ENCODE results near the gene BRPF3.
"Not testable (repeated sequence)": the region's sequence is repeated elsewhere in the genome, so short reads cannot be mapped to it uniquely, and the experiment has no call there.

The BRPF3 gene

DNA sequence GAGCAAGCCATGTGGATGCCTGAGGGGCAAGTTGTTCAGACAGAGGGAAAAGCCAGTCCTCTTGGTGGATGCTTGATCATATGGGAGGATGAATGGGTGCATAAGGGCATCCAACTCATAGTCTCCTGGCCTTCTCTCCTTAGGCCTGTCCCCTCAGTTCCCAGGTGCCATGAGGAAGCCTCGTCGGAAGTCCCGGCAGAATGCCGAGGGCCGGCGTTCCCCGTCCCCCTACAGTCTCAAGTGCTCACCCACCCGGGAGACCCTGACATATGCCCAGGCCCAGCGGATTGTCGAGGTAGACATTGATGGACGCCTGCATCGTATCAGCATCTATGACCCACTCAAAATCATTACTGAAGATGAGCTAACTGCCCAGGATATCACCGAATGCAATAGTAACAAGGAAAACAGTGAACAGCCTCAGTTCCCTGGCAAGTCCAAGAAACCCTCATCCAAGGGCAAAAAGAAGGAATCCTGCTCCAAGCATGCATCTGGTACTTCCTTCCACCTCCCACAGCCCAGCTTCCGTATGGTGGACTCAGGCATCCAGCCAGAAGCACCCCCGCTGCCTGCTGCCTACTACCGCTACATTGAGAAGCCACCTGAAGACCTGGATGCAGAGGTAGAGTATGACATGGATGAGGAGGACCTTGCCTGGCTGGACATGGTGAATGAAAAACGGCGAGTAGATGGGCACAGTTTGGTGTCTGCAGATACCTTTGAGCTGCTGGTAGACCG, 3.8 kb downstream of the BRPF3 start:
- no peak for DNase-seq (ENCODE audit: low read depth in 2 of 3, low spot score in 2 of 3)

DNA sequence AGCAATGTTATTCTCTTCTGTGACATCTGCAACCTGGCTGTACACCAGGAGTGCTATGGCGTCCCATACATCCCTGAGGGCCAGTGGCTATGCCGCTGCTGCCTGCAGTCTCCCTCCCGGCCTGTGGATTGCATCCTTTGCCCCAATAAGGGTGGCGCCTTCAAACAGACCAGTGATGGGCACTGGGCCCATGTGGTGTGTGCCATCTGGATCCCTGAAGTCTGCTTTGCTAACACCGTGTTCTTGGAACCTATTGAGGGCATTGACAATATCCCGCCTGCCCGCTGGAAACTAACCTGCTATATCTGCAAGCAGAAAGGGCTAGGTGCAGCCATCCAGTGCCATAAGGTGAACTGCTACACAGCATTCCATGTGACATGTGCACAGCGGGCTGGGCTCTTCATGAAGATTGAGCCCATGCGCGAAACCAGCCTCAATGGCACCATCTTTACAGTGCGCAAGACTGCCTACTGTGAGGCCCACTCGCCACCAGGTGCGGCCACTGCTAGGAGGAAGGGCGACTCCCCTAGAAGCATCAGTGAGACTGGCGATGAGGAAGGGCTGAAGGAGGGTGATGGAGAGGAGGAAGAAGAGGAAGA, 4.6 kb downstream of the BRPF3 start:
- DNase-seq (ENCODE audit: low read depth in 2 of 3, low spot score in 2 of 3): no peak

DNA sequence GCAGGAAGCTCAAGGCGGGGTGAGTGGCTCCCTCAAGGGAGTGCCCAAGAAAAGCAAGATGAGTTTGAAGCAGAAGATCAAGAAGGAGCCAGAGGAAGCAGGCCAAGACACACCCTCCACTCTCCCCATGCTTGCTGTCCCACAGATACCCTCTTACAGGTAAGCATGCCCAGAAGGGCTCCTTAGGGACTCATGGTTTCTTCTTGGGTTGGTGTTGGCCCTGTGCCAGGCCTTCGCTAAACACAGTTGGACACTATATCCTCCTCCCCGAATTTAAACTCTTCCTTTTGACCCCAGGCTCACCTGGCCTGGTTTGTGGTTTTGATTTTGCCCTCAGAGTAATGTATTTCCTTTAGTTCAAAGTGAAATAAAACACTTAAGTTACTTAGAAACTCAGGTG, 5.1 kb downstream of the BRPF3 start:
- DNase-seq (ENCODE audit: low read depth in 2 of 3, low spot score in 2 of 3): no peak

DNA sequence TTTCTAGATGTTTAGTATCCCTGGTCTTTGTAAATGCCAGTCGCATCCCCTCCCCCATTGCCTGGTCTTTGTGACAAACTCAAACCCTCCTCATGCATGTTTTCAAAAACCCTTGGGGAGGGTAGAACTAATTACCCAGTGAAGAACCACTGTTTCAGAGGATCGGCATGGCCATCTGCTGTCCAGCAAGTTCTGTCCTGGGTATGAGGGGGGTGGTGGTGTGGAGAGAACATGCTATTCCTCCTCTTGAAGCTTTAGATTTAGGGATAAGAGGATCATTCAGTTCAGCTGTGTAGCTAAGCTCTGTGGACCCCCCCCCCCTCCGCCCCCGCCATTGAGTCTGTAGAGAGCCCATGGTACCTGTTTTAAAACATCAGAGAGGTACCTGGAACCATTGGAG, 5.6 kb downstream of the BRPF3 start:
- no peak for DNase-seq (ENCODE audit: low read depth in 2 of 3, low spot score in 2 of 3)

DNA sequence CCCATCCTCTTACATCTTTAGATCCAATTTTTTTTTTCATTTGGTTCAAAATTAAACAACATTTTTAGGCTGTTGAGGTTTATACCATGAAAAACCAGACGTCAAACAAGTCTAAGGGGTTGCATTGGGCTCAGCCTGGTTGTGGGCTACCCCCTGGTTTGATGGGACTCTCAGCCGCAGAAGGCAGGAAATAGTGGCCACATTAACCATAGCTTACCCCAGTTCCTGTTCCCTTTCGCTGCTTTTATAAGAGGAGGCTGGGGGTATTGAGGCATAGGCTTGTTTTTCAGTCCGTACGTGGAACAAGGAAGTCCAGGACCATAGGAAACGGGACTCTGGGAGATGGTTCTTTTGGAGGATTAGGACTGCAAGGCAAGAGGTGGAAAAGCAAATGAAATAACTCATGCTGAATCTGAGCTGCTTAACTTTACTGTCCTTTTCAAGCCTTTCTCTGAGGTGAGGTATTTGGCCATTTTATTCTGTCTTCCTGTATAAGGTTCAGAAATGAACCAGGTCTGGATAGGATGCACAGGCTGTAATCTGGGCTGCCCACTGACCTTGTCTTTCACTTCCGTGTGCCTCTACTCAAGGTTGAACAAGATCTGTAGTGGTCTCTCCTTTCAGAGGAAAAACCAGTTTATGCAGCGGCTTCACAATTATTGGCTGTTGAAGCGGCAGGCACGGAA, 7.7 kb downstream of the BRPF3 start:
- DNase-seq (ENCODE audit: low read depth in 2 of 3, low spot score in 2 of 3): no peak

DNA sequence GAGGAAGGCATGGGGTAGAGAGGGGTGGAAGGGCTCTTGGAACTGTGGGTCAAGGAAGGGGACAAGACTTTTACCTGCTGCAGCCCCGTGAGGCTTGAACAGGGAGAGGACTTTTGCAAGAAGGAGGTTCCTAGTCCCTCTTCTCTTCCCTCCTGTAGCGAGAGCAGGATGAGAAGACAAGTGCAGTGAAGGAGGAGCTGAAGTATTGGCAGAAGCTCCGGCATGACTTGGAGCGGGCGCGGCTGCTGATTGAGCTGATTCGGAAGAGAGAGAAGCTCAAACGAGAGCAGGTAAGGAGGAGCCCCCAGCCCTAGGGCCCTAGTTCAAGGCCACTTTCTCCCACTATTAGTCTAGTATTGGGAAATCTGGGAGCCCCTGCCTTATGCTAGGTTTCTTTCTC, 10.6 kb downstream of the BRPF3 start:
- no peak for DNase-seq (ENCODE audit: low read depth in 2 of 3, low spot score in 2 of 3)

DNA sequence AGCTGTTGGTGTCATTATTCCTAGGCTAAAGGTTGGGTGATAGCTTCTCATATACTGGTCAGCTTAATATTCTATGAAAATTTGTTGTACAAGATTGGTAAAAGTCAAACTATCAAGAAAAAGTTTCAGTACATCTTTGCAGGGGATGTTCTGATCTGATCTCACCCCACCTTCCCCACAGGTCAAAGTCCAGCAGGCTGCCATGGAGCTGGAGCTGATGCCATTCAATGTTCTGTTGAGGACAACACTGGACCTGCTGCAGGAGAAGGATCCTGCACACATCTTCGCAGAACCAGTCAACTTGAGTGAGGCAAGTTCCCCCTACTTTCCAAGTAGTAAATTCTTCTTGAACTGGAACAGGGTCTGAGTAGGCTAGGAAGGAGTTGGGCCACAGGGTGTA, 13.1 kb downstream of the BRPF3 start:
- DNase-seq (ENCODE audit: low read depth in 2 of 3, low spot score in 2 of 3): no peak

DNA sequence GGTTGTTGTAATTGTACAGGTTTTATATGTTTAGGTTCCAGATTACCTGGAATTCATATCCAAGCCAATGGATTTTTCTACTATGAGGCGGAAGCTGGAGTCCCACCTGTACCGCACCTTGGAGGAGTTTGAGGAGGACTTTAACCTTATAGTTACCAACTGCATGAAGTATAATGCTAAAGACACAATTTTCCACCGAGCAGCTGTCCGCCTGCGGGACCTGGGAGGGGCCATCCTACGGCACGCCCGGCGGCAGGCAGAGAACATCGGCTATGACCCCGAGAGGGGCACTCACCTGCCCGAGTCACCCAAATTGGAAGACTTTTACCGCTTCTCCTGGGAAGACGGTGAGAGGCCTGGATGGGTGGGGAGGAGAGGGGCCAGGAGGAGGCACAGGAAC, 13.6 kb downstream of the BRPF3 start:
- DNase-seq (ENCODE audit: low read depth in 2 of 3, low spot score in 2 of 3): no peak

DNA sequence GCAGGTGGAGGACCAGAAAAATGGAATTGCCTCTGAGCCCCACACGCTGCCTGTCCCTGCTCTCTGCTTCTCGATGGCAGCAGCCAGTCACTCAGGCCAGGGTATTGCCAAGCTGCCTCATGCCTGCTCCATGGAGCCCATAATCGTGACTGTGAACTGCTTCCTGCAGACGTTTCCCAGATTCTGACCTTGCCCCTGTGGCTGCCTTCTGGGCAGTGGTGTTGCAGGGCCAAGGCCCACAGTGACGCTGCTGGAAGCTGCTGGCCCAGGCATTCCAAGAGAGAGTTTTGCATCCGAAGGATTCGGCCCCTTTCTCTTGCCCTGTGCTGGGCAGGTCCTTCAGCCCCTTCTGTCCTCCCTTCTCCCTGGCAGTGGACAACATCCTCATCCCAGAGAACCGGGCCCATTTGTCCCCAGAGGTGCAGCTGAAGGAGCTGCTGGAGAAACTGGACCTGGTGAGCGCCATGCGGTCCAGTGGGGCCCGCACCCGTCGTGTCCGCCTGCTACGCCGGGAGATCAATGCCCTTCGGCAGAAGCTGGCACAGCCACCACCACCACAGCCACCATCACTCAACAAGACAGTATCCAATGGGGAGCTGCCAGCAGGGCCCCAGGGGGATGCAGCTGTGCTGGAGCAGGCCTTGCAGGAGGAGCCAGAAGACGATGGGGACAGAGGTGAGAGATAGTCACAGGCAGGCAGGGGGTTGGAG, 14.5 kb downstream of the BRPF3 start:
- no peak for DNase-seq (ENCODE audit: low read depth in 2 of 3, low spot score in 2 of 3)

DNA sequence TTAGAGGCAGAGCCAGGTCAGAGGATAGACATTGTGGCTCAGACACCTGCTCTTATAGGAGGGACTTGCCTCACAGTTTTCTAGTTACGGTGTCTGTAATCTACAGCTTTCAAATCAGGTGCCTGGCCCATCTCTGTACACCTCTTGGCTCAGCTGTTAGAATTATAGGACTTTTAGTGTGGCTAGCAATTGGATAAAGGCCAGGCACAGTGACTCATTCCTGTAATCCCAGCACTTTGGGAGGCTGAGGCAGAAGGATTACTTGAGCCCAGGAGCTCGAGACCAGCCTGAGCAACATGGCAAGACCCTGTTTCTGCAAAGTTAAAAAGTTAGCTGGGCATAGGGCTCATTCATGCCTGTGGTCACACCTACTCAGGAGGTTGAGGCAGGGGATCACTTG, 20.0 kb downstream of the BRPF3 start:
- DNase-seq (ENCODE audit: low read depth in 2 of 3, low spot score in 2 of 3): no peak

DNA sequence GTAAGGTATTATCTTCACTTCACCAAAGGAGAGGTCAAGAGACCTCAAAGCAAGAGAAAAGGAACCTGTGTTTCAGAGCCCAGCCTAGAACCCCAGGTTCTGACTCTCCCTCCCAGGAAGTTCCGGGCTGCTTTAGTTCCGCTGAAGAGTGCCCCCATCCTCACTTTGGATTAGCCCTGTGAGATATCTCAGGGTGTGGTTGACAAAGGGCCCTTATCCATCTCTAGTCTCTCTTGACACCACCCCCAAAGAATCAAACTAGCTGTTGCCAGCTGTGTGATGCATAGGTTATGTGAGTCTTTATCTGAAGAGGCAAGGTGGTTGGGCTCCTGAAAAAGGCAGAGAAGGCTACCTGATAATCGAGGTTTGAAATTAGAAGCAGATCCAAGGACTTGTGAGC, 20.6 kb downstream of the BRPF3 start:
- DNase-seq (ENCODE audit: low read depth in 2 of 3, low spot score in 2 of 3): no peak

DNA sequence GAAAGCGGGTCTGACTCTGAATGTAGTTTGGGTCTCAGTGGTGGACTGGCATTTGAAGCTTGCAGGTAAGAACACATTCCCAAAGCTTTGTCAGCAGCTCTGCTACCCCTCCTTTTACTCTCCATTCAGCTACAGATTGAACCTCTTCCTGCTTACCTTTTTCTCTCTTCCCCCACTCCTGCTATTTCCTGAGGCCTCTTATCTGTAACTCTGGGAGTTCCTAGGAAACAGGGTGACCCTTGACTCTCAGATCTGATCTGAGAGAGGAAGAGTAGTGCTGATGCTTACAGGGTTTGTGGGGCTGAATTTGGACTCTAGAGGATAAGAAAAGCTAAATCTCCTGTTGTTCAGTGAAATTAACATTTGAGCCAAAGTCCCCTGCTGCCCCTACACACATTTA, 21.4 kb downstream of the BRPF3 start:
- DNase-seq (ENCODE audit: low read depth in 2 of 3, low spot score in 2 of 3): no peak

DNA sequence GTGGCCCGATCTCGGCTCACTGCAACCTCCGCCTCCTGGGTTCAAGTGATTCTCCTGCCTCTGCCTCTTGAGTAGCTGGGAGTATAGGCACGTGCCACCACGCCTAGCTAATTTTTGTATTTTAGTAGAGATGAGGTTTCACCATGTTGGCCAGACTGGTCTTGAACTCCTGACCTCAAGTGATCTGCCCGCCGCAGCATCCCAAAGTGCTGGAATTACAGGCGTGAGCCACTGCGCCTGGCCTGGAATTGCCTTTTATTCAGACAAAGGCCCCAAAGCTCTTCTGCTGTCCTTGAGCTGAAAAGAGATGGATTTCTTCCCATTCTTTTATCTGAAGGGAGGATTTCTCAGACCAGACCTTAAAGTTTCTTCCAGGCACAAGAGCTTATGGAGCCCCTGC, 22.0 kb downstream of the BRPF3 start:
- not testable (repeated sequence) for DNase-seq (ENCODE audit: low read depth in 2 of 3, low spot score in 2 of 3)

DNA sequence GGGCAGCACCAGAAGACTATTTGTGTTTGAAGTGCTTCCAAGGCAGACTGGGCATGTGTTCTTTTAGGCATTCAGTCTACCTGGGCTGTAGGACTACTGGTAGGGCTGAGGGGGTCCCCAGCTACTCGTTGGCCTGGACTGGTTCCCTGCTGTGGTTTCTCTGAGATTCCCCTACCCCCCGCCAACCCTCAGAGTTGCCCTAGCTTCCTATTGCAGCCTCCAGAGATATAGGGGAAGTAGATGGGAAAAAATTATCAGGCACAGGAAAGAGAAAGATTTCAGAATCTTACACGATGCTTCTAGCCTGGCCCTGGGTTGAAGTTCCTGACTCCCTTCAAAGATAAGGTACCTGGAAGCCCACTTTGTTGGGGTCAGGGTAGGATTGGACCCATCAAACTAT, 22.5 kb downstream of the BRPF3 start:
- no peak for DNase-seq (ENCODE audit: low read depth in 2 of 3, low spot score in 2 of 3)

DNA sequence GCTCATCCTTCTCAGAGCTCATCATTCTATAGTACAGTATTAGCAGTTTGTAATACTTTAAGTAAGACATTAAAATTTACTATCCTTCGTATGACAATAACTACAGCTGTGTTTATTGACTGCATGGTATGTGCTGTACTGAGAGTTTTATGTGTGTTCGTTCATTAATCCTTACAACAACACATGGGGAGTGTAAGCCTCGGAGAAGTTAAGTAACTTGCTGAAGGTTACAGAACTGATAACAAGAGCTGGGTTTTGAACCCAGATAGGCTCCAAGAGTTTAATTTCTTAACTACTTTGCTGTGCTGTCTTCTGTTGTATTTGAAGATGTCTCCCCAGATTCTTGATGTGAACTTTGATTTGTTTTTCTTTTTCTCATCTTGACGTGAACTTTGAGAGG, 23.7 kb downstream of the BRPF3 start:
- DNase-seq (ENCODE audit: low read depth in 2 of 3, low spot score in 2 of 3): no peak

DNA sequence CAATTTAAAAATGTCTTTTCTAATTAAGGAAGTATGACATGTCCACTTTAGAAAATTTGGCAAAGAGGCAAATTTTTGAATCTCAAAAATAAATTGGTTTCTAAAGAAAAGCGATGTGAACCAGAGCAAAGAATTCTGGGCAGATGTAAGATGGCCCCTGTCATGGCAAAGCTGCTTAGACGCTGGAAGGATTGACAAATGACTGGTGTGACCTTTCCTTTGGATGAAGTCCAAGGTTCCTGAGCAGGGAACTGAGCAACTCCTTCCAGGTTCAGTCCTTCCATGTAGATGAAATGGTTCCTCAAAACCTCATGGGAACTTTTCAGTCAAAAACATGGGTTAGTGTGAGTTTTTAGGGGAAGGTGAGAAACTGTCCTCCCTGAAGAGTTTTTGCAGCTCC, 25.1 kb downstream of the BRPF3 start:
- no peak for DNase-seq (ENCODE audit: low read depth in 2 of 3, low spot score in 2 of 3)

DNA sequence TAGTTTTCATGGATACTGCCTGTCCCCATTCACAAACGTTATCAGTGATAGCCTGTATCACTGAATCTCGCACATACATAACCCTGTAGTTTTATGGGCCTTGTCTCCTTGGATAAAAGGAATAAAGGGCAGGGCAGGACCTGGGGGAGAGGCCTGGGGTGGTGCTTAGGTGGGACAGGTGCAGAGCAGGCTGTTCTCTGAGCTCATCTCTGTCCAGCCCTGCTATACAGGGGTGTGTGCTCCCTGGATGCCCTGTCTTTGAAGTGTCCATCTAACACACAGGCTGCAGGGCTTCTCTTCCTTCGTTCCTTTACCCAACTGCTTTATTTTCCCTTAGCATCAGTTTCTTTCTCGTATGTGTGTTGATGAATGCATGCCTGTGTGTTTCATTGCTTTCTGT, 26.4 kb downstream of the BRPF3 start:
- no peak for DNase-seq (ENCODE audit: low read depth in 2 of 3, low spot score in 2 of 3)

DNA sequence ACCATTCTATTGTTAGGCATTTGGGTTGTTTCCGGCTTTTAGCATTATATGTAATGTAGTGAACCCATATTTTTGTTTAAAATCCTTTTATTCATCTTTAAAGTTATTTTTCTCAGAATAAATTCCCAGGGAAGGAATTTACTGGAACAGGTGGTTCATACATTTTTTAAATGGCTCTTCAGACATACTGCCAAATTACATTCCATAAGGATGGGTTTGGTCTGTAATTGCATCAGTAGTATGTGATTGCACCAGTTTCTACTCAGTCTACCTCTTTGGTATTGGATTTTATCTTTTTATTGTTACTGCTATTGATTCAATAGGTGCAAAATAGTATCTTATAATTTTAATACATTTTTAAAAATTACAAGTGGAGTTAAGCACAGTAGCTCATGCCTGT, 27.2 kb downstream of the BRPF3 start:
- no peak for DNase-seq (ENCODE audit: low read depth in 2 of 3, low spot score in 2 of 3)

DNA sequence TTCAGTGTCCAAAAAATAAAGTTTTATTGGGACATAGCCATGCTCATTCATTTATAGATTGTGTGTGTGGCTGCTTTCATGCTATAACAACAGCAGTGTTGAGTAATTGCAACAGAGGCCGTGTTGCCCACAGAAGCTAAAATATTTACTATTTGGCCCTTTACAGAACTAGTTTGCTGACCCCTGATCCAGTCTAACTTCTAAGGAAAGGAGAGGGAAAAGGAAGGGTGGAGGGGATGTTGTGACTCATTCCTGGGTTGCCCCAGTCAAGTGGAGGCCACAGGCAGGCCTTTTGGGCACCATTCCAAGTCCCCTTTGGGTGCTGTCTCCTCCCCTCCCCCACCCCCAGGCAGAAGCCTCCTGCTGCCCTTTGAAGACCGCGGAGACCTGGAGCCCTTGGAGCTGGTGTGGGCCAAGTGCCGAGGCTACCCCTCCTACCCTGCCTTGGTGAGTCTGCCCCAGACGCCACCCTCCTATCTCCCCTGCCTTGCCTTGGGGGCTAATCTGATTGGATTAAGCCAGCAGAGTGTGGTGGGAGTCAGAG, 28.4 kb downstream of the BRPF3 start:
- no peak for DNase-seq (ENCODE audit: low read depth in 2 of 3, low spot score in 2 of 3)

DNA sequence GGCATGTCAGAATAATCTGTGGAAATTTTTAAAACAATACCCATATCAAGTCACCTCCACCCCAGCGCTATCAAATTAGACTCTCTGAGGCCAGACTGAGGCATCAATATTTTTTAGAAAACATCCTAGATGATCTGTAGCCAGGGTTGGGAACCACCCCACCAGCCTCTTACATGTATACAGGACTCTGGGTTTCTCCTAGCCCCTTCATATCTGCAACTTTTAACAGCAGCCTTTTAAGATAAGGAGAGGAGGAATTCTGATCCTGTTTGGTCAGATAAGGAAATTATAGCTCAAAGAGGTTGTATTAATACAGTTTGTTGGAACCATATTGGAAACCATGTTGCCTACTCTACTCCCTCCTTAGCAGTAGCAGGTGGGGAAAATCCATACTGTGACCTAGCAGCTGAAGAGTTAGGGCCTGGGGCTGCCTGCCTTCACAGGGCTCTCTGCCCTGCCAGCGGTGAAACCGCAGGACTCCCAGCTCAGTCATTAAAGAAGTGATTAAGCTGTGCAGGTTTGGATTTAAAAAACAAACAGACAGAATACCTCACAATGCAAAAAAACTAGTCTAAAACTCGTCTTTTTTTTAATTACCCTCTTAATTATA, 30.0 kb downstream of the BRPF3 start:
- no peak for DNase-seq (ENCODE audit: low read depth in 2 of 3, low spot score in 2 of 3)
